Activated CD4-positive, alpha-beta T cell treated with anti-CD3 and anti-CD28 coated beads, Interleukin-2, amount 50 U/mL, for 4 hours (primary cell): ENCODE data around the gene CASTOR2.
"Not testable (repeated sequence)": the region's sequence is repeated elsewhere in the genome, so short reads cannot be mapped to it uniquely, and the experiment has no call there.

ENCODE experiments used
- DNase-seq, 2 experiments: peaks; one replicate each; pipeline ENCODE4 v3.0.0-alpha.2; 2020

CASTOR2 gene

DNA sequence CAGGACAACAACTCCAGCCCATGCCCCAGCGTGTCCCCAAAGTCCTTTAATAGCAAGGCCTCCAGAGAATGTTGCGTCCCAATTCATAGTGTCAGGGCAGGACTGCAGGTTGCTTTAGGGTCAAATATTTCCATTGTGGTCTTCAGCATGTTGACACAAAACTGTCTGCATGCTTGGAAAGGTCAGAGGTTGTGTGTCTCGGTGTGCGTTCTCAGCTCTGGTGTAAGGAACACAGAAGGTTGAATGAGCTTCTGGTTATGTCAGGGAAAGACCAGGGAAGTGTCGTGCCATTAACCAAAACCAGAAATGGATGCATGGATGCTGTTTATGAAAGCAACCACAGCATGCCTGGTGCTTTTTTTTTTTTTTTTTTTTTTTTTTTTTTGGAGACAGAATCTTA lies 31.9 kb downstream of the CASTOR2 start:
- not testable (repeated sequence) for DNase-seq

- not testable (repeated sequence) for DNase-seq
Observed at GRCh38 chr7:74997811-74998210, 33.3 kb downstream of the CASTOR2 start.

- DNase-seq, result not testable (repeated sequence)
Observed at GRCh38 chr7:75001356-75001755, 36.9 kb downstream of the CASTOR2 start.

DNA sequence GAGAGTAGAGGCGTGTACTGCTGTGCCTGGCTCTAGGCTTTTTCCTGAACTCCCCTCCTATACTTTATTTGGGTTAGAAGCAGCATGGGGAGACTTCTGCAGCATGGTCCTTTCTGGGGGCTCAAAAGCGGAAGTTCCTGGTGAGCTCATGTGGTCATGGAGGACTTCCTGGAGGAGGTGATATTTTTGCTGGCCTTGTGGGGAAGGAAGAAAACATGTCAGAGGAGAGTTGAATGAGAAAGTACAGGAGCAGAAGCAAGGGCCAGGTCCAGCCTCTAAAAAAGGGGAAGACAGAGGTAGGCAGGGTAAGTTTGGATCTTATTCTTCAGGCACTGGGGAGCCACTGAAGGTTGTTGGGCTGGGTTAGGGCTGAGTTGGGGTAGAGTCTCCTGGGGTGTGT lies 45.5 kb downstream of the CASTOR2 start:
- no peak for DNase-seq

- DNase-seq, result no peak
Observed at GRCh38 chr7:75017832-75018231, 53.3 kb downstream of the CASTOR2 start.

- DNase-seq, result no peak
Observed at GRCh38 chr7:75018570-75019364, 54.3 kb downstream of the CASTOR2 start.

DNA sequence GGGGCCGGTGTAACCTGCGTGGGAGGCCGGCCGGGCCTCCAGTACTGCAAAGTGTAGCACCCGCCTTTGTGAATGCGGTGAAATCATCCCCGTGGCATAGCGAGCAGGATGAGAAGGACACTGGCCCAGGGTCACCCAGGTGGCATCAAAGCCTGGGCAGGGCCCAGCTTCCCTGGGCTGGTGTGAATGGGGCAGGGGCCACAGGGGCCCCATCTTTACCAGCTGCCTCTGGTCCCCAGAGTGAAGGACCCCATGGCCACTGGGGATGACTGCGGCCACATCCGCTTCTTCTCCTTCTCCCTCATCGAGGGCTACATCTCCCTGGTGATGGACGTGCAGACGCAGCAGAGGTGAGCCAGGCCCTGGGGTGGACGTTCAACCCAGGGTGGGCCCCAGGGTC lies 55.3 kb downstream of the CASTOR2 start:
- DNase-seq, result no peak

DNA sequence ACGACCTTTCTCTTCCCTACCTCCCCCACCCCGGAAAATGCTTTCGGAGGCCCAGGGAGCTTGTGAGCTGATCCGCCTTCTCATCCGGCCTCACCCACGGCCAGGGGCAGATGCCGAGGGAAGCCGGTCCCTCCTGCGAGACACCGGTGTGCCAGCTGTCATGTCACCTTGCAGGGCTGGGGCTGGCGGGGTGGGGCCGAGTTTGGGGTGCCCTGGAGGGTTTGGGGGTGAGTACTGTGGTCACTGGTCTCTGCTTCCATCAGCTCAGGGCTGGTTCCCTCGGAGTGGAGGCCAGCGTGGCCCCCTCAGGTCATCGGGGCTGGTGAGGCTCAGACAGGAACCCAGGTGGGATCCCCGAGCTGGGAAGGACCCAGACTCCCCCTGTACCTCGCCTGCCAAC lies 60.4 kb downstream of the CASTOR2 start:
- DNase-seq, result no peak

- no peak for DNase-seq
Observed at GRCh38 chr7:75028299-75028698, 63.8 kb downstream of the CASTOR2 start.

GRCh38 chr7:75033064-75033463 lies 68.6 kb downstream of the CASTOR2 start:
- DNase-seq, result no peak

DNA sequence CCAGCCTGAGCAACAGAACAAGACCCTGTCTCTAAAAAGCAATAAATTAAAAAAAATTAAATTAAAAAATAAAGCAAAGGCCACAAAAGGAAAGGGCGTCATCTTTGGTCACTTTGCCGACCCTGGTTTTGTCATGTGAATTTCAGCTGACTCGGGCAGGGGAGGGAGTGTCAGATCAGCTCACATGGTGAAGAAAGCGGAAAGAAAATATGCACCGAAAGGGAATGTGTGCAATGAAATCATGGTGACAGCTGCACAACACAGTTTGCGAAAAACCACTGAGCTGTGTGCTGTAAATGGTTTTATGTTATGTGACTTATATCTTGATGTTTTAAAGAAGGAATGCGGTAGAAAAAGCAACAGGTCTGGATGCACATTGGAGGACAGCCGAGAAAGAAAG lies 69.3 kb downstream of the CASTOR2 start:
- no peak for DNase-seq

DNA sequence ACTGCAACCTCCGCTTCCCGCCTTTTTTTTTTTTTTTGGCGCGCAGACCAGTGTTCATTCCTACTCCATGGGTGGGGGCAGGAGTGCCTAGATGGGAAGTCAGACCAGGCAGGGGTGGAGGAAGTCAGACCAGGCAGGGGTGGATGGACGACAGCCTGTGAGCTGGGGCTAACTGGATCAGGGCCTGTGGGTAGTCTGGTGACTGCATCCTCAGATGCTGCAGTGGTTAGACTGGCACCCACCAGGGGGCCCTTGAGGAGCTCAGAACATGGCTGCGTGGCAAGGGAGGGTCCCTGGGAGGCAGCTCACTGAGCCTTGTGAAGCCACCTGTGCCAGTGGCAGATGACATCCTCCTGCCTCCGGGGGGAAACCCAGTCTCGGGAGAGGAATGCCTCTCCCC lies 74.0 kb downstream of the CASTOR2 start:
- DNase-seq, result no peak

DNA sequence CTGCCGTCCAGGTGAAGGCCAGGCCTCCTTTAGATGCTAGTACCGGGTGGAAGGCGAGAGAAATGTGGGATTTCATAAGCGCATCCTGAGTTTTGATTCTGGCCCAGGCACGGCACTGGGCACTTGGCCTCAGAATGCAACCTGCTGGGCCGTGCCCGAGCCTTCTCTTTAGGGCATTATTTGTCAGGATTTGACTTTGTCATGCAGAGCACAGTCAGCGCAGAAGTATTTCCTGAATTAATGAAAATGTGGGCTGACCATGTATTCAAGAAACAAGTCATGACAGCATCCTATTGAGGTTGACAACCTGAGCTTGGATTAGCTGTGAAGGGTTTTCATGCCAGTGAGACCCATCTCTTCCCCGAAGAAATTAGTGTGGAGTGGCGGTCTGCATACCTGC lies 74.7 kb downstream of the CASTOR2 start:
- no peak for DNase-seq

GRCh38 chr7:75039709-75040108 lies 75.2 kb downstream of the CASTOR2 start:
- no peak for DNase-seq

GRCh38 chr7:75040512-75040911 lies 76.0 kb downstream of the CASTOR2 start:
- DNase-seq, result no peak

- no peak for DNase-seq
Observed at GRCh38 chr7:75042286-75042685, 77.8 kb downstream of the CASTOR2 start.

- no peak for DNase-seq
Observed at GRCh38 chr7:75042831-75043703, 78.6 kb downstream of the CASTOR2 start.

- DNase-seq, result no peak
Observed at GRCh38 chr7:75045881-75046280, 81.4 kb downstream of the CASTOR2 start.

GRCh38 chr7:75048435-75049379 lies 84.2 kb downstream of the CASTOR2 start:
- no peak for DNase-seq

DNA sequence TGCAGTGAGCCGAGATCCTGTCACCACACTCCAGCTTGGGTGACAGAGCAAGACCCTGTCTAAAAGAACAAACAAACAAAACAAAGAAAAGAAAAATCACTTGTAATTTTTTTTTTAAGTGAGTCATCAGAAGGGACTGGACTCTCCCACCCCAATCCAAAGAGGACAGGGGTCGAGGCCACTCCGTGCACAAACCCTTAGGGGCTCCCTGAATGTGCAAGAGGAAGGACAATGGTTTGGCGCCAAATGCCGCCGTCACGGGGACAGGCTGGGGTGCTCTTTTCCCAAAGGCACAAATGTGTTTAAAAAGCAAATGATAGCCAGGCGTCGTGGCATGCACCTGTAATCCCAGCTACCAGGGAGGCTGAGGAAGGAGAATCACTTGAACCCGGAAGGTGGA lies 85.3 kb downstream of the CASTOR2 start:
- no peak for DNase-seq

- DNase-seq, result no peak
Observed at GRCh38 chr7:75050501-75050900, 86.0 kb downstream of the CASTOR2 start.

DNA sequence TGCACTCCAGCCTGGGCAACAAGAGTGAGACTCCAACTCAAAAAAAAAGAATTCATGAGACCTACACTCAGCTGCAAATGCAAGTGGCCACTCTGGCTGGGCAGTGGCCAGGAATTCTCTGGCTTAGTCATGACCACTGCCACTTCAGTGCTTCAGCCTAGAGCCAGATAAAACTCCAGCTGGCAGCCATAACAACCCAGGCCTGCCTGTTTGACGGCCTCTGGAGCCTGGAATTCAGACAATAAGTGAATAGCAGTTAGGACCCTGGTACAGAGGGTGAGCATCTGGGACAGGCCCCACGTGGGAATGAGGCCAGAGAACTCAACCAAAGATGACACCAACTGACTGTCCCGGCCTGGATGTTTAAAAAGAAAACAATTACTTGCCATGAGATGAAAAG lies 90.2 kb downstream of the CASTOR2 start:
- no peak for DNase-seq

DNA sequence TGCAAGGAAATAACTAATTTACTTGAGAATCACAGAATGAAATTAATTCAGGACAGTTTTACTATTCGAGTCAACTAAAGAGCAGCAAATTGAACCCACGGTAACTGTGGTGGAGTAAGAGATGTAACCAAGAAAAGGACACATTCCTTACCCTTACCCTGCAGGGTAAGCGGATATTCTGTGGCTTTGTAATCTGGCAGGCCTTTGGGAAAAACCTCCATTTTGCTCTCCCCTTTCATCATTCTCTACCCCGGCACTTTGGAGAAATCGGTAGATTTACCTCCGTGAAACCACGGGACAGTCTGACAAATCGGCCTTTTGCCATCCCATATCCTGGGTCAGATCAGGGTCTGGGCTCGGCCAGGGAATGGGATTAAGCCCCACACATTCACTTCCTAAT lies 90.7 kb downstream of the CASTOR2 start:
- no peak for DNase-seq
